GM18505 (cell line): Measurements from ENCODE around the gene IL4R.
A peak's percentile ranks its signal among the peaks of the same experiment; 100 is the strongest.
"Not testable (repeated sequence)": the region's sequence is repeated elsewhere in the genome, so short reads cannot be mapped to it uniquely, and the experiment has no call there.

Experiments used
- ATAC-seq: cut with Tn5 transposase; IDR thresholded peaks from one replicate; pipeline ENCODE4 v1.9.1; 2021; ENCODE audit not compliant: unreplicated experiment
- POLR2A ChIP-seq: IDR thresholded peaks from 4 replicates; pipeline ENCODE4 v1.6.1; 2011; ENCODE audit warnings: borderline replicate concordance; ENCODE audit not compliant: insufficient read depth, insufficient read length; ENCODE audit errors: extremely low read depth

Gene IL4R

GRCh38 chr16:27284865-27285675 is 28.7 kb upstream of the IL4R start:
- no peak for TF ChIP-seq POLR2A
- no peak for ATAC-seq

GRCh38 chr16:27285676-27286196 is 28.0 kb upstream of the IL4R start:
- no peak for TF ChIP-seq POLR2A
- ATAC-seq, result no peak

GRCh38 chr16:27286451-27286850 is 27.3 kb upstream of the IL4R start:
- no peak for ATAC-seq
- no peak for TF ChIP-seq POLR2A

GRCh38 chr16:27287051-27287811 is 26.5 kb upstream of the IL4R start:
- TF ChIP-seq POLR2A, result no peak
- ATAC-seq, result no peak

- ATAC-seq, result no peak
- no peak for TF ChIP-seq POLR2A
These were observed 25.9 kb upstream of the IL4R start for GRCh38 chr16:27287887-27288286.

- not testable (repeated sequence) for ATAC-seq
These were observed 25.5 kb upstream of the IL4R start for GRCh38 chr16:27288313-27288712.

GRCh38 chr16:27289669-27290068 is 24.1 kb upstream of the IL4R start:
- no peak for ATAC-seq
- no peak for TF ChIP-seq POLR2A

- no peak for TF ChIP-seq POLR2A
- no peak for ATAC-seq
These were observed 23.2 kb upstream of the IL4R start for GRCh38 chr16:27290562-27290961.

GRCh38 chr16:27291106-27291505 is 22.7 kb upstream of the IL4R start:
- no peak for TF ChIP-seq POLR2A
- ATAC-seq, result no peak

- TF ChIP-seq POLR2A, result no peak
- no peak for ATAC-seq
These were observed 22.0 kb upstream of the IL4R start for GRCh38 chr16:27291722-27292240.

GRCh38 chr16:27293343-27293742 is 20.4 kb upstream of the IL4R start:
- no peak for TF ChIP-seq POLR2A
- no peak for ATAC-seq

- no peak for ATAC-seq
- TF ChIP-seq POLR2A, result no peak
These were observed 15.6 kb upstream of the IL4R start for GRCh38 chr16:27298132-27298531.

GRCh38 chr16:27301236-27301861 is 12.4 kb upstream of the IL4R start:
- peak; percentile 50 for ATAC-seq
- TF ChIP-seq POLR2A, result no peak
